NB4 (cell line): ENCODE data around the gene SWT1.

Source experiments
- DNase-seq: peaks from one replicate; pipeline ENCODE4 v3.0.0; 2010; ENCODE audit warnings: low read depth
- H3K4me3 ChIP-seq: one replicate; pipeline ENCODE4 v1.5.1; 2011; ENCODE audit warnings: mild to moderate bottlenecking, low read depth, low read length, moderate library complexity
- CTCF ChIP-seq: IDR thresholded peaks from one replicate; pipeline ENCODE4 v1.5.1; 2012; ENCODE audit warnings: low read depth, low read length
- MAX ChIP-seq: IDR thresholded peaks from 2 replicates; pipeline ENCODE4 v1.6.1; 2011; ENCODE audit warnings: low read depth, low read length
- MYC ChIP-seq: IDR thresholded peaks from 2 replicates; pipeline ENCODE4 v1.6.1; 2011; ENCODE audit warnings: low read depth, low read length
- POLR2A ChIP-seq: IDR thresholded peaks from 2 replicates; pipeline ENCODE4 v1.6.1; 2011; ENCODE audit warnings: mild to moderate bottlenecking; ENCODE audit not compliant: insufficient read length; ENCODE audit errors: extremely low read depth

SWT1 gene

GRCh38 chr1:185312361-185313138 lies 155.6 kb downstream of the SWT1 start:
- H3K4me3 ChIP-seq: peak overlapping the region; percentile 92
- TF ChIP-seq CTCF: no peak
- no peak for TF ChIP-seq MYC
- DNase-seq: no peak

GRCh38 chr1:185314411-185314810 lies 157.4 kb downstream of the SWT1 start:
- TF ChIP-seq CTCF (no peak), MAX (no peak), MYC (no peak), POLR2A (no peak)
- peak overlapping the region; percentile 92 for H3K4me3 ChIP-seq
- no peak for DNase-seq

GRCh38 chr1:185315445-185316071 lies 158.6 kb downstream of the SWT1 start:
- DNase-seq: peak; percentile 21
- no peak for TF ChIP-seq MAX
- no peak for TF ChIP-seq MYC
- no peak for TF ChIP-seq CTCF
- TF ChIP-seq POLR2A: no peak
- peak overlapping the region; percentile 92 for H3K4me3 ChIP-seq

GRCh38 chr1:185316163-185317033 lies 159.4 kb downstream of the SWT1 start:
- TF ChIP-seq MAX (peak; percentile 42; the same call in 1 of the 2 replicates), MYC (peak; percentile 68), CTCF (no peak), POLR2A (peak; percentile 71)
- DNase-seq: peak; percentile 91
- H3K4me3 ChIP-seq: peak overlapping the region; percentile 92

GRCh38 chr1:185317034-185317885 lies 160.3 kb downstream of the SWT1 start, which contains the start of gene IVNS1ABP:
TSS of gene IVNS1ABP (minus strand) at chr1:185317243. CDS start at chr1:185309493, 7,750 bp downstream.
- TF ChIP-seq MYC: peak; percentile 94
- peak; percentile 95 for TF ChIP-seq MAX
- TF ChIP-seq CTCF: peak; percentile 31
- TF ChIP-seq POLR2A: peak; percentile 83
- peak within 1 kb of the TSS; percentile 92 for H3K4me3 ChIP-seq
- peak; percentile 97 for DNase-seq
